Cortex of kidney (tissue), 1 donor: Measurements from ENCODE around the gene CAGE1.

Experiments used
- DNase-seq: peaks from one replicate; lab custom pipeline; 2025; lab: John Stamatoyannopoulos, UW

Gene CAGE1

GRCh38 chr6:7309050-7309449 lies 80.5 kb downstream of the CAGE1 start:
- DNase-seq = no peak

GRCh38 chr6:7307533-7307932 lies 82.0 kb downstream of the CAGE1 start:
- no peak for DNase-seq

GRCh38 chr6:7304821-7305220 lies 84.7 kb downstream of the CAGE1 start:
- no peak for DNase-seq

- no peak for DNase-seq
Observed at GRCh38 chr6:7301702-7302101, 87.8 kb downstream of the CAGE1 start.

GRCh38 chr6:7300926-7301325 lies 88.6 kb downstream of the CAGE1 start:
- DNase-seq = no peak

GRCh38 chr6:7298113-7298512 lies 91.4 kb downstream of the CAGE1 start:
- no peak for DNase-seq

GRCh38 chr6:7296602-7297001 lies 92.9 kb downstream of the CAGE1 start:
- no peak for DNase-seq

- DNase-seq = no peak
Observed at GRCh38 chr6:7295916-7296315, 93.6 kb downstream of the CAGE1 start.

GRCh38 chr6:7292596-7293255 lies 96.8 kb downstream of the CAGE1 start:
- DNase-seq = no peak

GRCh38 chr6:7290079-7290478 lies 99.5 kb downstream of the CAGE1 start:
- no peak for DNase-seq

GRCh38 chr6:7285416-7285815 lies 104.1 kb downstream of the CAGE1 start:
- no peak for DNase-seq

GRCh38 chr6:7283676-7284075 lies 105.9 kb downstream of the CAGE1 start:
- DNase-seq = no peak

GRCh38 chr6:7282097-7282906 lies 107.2 kb downstream of the CAGE1 start:
- DNase-seq = no peak
